ENCODE data around the gene C2orf72. TPM values are rescaled to one million over a fixed set of nuclear protein-coding genes. Genes with fewer than 3 reads are reported as not detected.

C2orf72 gene
- total RNA-seq, 2 donors from 2014 or later = 1.8 to 3.9 TPM

- 89 to 94% methylated on average over 8 of the region's 8 CpGs for WGBS, 2 experiments (ENCODE audit: insufficient coverage in 1 of 2, insufficient read length in 1 of 2)
- no peak overlapping the region for H3K9ac ChIP-seq (ENCODE audit: extremely low read depth, low read length, poor library complexity, severe bottlenecking)
- H3K27ac ChIP-seq (ENCODE audit: low read depth, low read length) = no peak overlapping the region
- H3K9me3 ChIP-seq (ENCODE audit: control insufficient read depth, low read length) = no peaks in the 10 kb centered on the region
- H3K4me3 ChIP-seq (ENCODE audit: low read length) = no peak overlapping the region
- TF ChIP-seq, protein P1, sequence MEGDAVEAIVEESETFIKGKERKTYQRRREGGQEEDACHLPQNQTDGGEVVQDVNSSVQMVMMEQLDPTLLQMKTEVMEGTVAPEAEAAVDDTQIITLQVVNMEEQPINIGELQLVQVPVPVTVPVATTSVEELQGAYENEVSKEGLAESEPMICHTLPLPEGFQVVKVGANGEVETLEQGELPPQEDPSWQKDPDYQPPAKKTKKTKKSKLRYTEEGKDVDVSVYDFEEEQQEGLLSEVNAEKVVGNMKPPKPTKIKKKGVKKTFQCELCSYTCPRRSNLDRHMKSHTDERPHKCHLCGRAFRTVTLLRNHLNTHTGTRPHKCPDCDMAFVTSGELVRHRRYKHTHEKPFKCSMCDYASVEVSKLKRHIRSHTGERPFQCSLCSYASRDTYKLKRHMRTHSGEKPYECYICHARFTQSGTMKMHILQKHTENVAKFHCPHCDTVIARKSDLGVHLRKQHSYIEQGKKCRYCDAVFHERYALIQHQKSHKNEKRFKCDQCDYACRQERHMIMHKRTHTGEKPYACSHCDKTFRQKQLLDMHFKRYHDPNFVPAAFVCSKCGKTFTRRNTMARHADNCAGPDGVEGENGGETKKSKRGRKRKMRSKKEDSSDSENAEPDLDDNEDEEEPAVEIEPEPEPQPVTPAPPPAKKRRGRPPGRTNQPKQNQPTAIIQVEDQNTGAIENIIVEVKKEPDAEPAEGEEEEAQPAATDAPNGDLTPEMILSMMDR (conservative IDR thresholded peaks at IDR 0.05) = no peak
- H3K4me3 Mint-ChIP-seq = no peak overlapping the region
- no peaks in the 10 kb centered on the region for H3K36me3 ChIP-seq (ENCODE audit: control insufficient read depth, insufficient read depth, low read length)
- H3K27me3 ChIP-seq (ENCODE audit: control insufficient read depth, insufficient read depth, low read length, poor library complexity, severe bottlenecking) = peaks cover 16% of the 10 kb centered on the region
- peaks cover 13% of the 10 kb centered on the region for H3K4me1 ChIP-seq (ENCODE audit: control insufficient read depth, insufficient read depth, low read length)
- DNase-seq = no peak
- no peaks in the 10 kb centered on the region for H3K9me3 Mint-ChIP-seq
- H3K36me3 Mint-ChIP-seq (ENCODE audit: low read depth) = no peaks in the 10 kb centered on the region
- peaks cover 10% of the 10 kb centered on the region for H3K4me1 Mint-ChIP-seq
- H3K27me3 Mint-ChIP-seq (ENCODE audit: insufficient read depth) = peaks cover 29% of the 10 kb centered on the region
- no peak overlapping the region for H3K27ac Mint-ChIP-seq
These were observed 10.1 kb downstream of the C2orf72 start for GRCh38 chr2:231047274-231047922.

DNA sequence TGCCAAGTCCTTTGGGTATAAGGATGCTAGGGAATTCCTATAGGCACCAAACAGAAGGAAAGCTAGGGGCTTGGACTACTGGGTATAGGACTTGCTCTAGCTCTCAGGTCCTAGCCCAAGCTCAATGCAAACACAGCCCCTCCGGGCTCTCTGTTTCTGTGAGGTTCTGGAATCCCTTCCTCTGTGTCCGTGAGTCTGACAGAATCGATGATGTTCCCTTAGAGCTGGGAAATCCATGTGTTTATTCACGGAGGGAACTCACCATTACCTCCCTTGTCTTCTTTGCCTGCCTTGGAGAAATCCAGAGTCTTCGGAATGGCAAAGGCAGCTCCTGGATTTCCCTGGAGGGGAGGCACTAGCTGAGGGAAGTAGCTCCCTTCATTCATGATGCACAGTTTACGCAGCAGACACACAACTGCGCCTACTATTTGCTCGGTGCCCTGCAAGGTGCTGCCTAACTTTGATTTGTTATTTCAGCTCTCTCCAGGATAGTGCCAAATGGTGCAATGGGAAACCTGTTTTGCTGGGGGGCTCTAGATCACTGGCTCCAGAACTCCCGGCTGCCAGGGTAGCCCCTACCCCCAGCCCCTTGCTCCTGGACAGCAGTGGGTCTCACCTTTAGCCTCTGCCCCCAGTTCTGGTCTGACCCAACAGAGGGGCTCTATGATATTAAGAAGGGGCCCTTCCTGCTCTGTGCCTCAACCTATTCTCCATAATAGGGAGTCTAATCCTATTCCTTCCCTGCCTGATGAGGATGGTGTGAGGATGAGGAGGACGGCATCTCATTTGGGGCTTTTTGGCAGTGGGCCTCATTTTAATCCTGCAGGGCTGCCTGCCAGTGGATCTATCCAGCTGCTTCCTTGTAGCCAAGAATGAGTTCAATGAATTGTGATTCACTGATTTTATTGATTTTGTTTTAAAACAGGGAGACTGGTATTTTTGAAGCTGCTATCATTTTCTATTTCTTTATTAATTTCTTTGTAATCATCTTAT is 10.9 kb downstream of the C2orf72 start:
- Histone ChIP-seq H3K9me3 (ENCODE audit: control insufficient read depth, low read length) (no peaks in the 10 kb centered on the region), H3K9ac (ENCODE audit: extremely low read depth, low read length, poor library complexity, severe bottlenecking) (no peak overlapping the region), H3K27ac (ENCODE audit: low read depth, low read length) (no peak overlapping the region), H3K4me3 (ENCODE audit: low read length) (no peak overlapping the region), H3K27me3 (ENCODE audit: control insufficient read depth, insufficient read depth, low read length, poor library complexity, severe bottlenecking) (peaks cover 18% of the 10 kb centered on the region), H3K4me1 (ENCODE audit: control insufficient read depth, insufficient read depth, low read length) (peaks cover 13% of the 10 kb centered on the region), H3K36me3 (ENCODE audit: control insufficient read depth, insufficient read depth, low read length) (no peaks in the 10 kb centered on the region)
- Mint-ChIP-seq H3K4me1 (peaks cover 12% of the 10 kb centered on the region), H3K27ac (no peak overlapping the region), H3K27me3 (ENCODE audit: insufficient read depth) (peaks cover 36% of the 10 kb centered on the region), H3K9me3 (no peaks in the 10 kb centered on the region), H3K4me3 (no peak overlapping the region), H3K36me3 (ENCODE audit: low read depth) (no peaks in the 10 kb centered on the region)
- TF ChIP-seq, protein P1 (conservative IDR thresholded peaks at IDR 0.05) = no peak
- DNase-seq = no peak
- 91% methylated on average over 8 to 10 of the region's 10 CpGs for WGBS, 2 experiments (ENCODE audit: insufficient coverage in 1 of 2, insufficient read length in 1 of 2)

DNA sequence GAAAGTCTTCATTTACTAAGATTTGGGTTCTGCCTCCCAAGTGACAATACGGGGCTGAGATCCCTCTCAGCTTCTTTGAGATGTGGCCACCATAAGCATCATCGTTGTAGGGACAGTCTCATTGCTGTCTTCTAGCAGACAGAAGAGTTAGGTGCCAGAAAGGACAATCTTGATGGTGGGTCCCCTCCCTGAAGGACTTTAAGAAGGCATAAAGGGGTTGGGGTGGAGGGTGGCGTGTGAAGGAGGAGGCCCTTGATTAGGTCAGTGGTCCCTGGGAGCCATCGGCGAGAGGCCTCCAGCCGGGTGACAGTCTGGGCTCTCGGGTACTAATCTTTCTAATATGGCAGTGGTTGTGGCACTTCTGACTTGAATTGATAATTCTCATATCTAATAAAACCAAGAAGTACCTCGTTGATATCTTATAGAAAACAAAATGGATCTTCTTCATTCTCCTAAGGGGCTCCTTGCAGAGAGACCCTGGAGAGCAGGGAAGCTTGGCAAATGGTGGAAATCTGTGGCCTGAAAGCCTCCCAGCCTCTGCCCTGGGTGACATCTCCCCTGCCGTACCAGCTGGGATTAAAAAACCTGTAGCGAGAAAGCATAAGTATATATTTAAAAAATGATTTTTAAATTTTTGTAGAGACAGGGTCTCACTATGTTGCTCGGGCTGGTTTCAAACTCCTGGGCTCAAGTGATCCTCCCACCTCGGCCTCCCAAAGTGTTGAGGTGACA is 12.1 kb downstream of the C2orf72 start:
- Histone ChIP-seq H3K4me1 (ENCODE audit: control insufficient read depth, insufficient read depth, low read length) (peaks cover 13% of the 10 kb centered on the region), H3K27me3 (ENCODE audit: control insufficient read depth, insufficient read depth, low read length, poor library complexity, severe bottlenecking) (peaks cover 22% of the 10 kb centered on the region), H3K4me3 (ENCODE audit: low read length) (no peak overlapping the region), H3K9ac (ENCODE audit: extremely low read depth, low read length, poor library complexity, severe bottlenecking) (no peak overlapping the region), H3K9me3 (ENCODE audit: control insufficient read depth, low read length) (no peaks in the 10 kb centered on the region), H3K27ac (ENCODE audit: low read depth, low read length) (no peak overlapping the region), H3K36me3 (ENCODE audit: control insufficient read depth, insufficient read depth, low read length) (no peaks in the 10 kb centered on the region)
- H3K9me3 Mint-ChIP-seq = no peaks in the 10 kb centered on the region
- WGBS, 2 experiments (ENCODE audit: insufficient coverage in 1 of 2, insufficient read length in 1 of 2) = 90 to 93% methylated on average over 5 to 11 of the region's 12 CpGs
- peaks cover 12% of the 10 kb centered on the region for H3K4me1 Mint-ChIP-seq
- H3K4me3 Mint-ChIP-seq = no peak overlapping the region
- no peak for DNase-seq
- no peaks in the 10 kb centered on the region for H3K36me3 Mint-ChIP-seq (ENCODE audit: low read depth)
- peak overlapping the region; percentile 89 for H3K27ac Mint-ChIP-seq
- TF ChIP-seq, protein P1 (conservative IDR thresholded peaks at IDR 0.05) = no peak
- peaks cover 48% of the 10 kb centered on the region for H3K27me3 Mint-ChIP-seq (ENCODE audit: insufficient read depth)

Data from endodermal cell (in vitro differentiated cells).